Measurements from ENCODE around the gene RBM12.

The RBM12 gene

DNA sequence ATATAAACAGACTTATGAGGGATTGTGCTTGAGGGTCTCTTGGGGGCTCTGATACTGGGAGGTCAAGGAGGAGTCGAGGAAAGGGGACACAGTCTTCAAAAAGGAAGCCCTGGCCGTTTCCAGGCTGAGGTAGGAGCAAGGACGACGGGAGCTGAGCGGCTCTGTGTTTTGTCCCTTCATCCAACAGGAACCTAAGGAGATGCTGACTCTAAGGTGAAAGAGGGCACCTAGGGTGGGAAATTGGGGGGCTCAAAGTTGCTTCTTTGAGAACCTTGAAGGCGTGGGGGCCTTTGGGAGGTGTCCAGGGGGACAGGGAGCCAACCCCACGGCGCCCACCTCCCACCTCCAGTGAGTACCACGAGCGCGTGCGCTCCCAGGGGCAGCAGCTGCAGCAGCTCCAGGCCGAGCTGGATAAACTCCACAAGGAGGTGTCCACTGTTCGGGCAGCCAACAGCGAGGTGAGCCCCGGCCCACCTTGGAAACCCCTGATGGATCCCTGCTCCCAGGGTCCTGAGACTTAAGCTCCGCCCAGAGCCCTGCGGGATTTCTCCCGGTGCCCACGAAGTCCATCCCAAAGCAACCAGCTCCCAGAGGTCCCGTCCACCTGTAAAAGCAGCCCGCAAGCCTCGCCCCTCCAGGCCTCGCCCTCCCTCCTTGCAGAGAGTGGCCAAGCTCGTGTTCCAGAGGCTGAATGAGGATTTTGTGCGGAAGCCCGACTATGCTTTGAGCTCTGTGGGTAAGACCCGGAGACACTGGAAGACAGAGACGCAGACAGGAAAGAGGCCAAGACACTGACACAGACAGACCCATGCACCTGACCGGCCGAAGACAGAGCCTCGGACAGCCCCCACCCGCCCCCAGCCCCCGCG is 46.2 kb downstream of the RBM12 start:
- DNase-seq, result peak; percentile 44

DNA sequence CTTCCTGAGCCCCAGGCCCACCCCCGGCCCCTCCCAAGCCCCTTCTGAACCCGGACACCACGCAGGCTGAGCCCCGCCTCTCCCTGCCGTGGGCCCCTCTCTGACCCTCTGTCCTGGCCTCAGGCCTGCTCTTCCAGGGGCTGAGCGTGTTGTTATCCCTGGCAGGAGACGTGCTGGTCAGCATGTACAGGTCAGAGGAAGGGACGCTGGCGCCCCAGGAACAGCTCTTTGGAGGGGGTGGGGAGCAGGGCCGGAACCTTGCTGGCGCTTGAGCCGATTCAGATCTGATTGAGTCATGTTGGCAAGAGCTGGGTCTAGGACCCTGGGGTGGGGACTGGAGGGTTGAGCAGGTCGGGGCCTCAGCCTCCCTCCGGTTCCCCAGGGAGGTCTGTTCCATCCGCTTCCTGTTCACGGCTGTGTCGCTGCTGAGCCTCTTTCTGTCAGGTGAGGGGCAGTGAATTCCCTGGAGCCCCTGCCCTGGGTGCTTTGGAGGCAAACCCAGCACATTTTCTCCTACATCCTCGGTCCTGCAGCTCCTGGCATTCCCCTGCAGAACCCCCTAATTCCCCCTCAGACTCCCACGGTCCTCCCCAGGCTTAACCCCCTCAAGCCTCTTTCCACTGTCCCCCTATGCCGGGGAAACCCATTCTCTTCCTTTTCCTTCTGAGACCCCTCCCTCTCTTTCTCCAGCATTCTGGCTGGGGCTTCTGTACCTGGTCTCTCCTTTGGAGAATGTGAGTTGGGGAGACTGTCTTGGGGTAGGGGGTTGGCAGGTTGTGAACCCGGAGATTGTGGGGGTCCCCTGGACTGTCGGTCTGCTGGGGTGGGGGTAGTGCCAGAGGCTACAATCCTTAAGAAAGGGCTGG is 47.1 kb downstream of the RBM12 start:
- peak; percentile 63 for DNase-seq

DNA sequence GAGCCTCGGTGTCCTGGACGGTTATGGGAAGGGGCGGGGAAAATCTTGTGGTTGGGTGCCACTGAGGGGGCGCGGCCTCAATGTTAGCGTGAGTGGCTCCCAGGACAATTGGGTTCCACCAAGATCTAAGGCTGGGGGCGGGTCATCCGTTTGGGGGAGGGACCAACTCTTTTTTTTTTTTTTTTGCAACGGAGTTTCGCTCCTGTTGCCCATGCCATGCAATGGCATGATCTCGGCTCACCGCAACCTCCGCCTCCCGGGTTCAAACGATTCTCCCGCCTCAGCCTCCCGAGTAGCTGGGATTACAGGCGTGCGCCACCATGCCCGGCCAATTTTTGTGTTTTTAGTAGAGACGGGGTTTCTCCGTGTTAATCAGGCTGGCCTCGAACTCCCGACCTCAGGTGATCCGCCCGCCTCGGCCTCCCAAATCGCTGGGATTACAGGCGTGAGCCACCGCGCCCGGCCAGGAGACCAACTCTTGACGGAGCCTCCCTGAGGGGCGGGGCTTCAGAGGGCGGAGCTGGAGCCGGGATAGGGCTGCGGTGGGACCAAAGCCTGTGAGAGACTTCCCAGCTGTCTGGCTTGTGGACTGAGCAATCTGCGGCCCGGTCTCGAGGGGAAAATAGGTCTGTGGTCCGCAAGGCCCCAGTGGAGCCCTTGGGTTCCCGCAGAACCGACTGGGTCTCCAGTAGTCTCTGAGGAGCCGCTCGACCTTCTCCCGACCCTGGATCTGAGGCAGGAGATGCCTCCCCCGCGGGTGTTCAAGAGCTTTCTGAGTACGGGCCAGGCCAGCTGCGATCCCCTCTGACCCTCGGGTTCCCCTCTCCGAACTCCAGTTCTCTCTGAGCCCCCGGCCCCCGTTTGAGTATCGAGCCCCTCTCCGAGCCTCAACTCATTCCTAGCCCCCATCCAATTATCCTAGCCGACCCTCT is 48.0 kb downstream of the RBM12 start:
- DNase-seq, result peak; percentile 68

DNA sequence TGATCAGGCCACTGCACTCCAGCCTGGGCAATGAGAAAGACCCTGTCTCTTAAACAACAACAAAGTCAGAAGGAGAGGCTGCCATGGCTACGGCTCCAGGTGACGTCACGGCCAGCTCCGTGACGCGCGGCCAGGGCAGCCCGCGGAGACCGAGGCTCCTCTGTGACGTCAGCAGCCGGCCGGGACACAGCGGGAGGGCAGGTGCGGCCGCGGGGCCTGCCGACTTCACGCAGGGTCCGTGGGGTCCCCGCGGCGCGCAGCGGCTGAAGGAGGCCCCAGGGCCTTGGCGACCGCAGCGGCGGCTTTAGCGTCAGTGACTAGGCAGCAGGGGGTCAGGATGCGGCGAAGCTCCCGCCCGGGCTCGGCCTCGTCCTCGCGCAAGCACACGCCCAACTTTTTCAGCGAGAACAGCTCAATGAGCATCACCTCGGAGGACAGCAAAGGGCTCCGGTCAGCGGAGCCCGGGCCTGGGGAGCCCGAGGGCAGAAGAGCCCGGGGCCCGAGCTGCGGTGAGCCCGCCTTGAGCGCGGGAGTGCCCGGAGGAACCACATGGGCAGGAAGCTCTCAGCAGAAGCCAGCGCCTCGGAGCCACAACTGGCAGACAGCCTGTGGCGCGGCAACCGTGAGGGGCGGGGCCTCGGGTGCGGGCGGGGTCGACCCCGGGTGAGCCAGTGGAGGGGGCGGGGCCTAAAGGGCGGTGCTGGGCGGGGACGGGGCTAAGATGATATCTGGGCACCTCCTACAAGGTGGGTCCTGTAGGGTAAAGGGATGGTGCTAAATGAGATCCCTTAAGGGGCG is 48.8 kb downstream of the RBM12 start, which contains the start of gene SPAG4:
Gene SPAG4 (plus strand): TSS at position 163 of the 798 bp plus-strand sequence. CDS start 175 bp downstream, at position 338.
- DNase-seq, result peak; percentile 100

- no peak for DNase-seq
Observed at GRCh38 chr20:35611482-35611881, 53.2 kb downstream of the RBM12 start.

DNA sequence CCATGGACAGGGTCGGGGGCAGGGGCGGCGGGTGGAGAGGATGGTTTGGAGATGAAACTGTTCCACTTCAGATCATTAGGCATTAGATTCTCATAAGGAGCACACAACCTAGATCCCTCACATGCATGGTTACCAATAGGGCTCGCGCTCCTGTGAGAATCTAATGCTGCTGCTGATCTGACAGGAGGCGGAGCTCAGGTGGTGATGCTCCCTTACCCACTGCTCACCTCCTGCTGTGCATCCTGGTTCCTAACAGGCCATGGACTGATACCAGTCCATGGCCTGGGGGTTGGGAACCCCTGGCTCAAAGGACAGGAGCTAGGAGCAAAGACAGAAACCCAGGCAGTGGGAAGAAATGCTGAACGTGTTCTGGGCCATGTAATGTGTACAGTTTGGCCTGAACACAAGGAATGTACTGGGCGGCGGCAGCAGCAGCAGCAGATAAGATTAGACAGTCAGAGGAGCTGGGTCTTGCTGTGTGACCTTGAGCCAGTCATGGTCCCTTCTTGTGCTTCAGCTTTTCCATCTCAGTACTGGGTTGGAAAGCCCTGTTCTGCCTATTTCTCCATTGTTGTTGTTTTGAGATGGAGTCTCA is 53.8 kb downstream of the RBM12 start:
- DNase-seq, result no peak

DNA sequence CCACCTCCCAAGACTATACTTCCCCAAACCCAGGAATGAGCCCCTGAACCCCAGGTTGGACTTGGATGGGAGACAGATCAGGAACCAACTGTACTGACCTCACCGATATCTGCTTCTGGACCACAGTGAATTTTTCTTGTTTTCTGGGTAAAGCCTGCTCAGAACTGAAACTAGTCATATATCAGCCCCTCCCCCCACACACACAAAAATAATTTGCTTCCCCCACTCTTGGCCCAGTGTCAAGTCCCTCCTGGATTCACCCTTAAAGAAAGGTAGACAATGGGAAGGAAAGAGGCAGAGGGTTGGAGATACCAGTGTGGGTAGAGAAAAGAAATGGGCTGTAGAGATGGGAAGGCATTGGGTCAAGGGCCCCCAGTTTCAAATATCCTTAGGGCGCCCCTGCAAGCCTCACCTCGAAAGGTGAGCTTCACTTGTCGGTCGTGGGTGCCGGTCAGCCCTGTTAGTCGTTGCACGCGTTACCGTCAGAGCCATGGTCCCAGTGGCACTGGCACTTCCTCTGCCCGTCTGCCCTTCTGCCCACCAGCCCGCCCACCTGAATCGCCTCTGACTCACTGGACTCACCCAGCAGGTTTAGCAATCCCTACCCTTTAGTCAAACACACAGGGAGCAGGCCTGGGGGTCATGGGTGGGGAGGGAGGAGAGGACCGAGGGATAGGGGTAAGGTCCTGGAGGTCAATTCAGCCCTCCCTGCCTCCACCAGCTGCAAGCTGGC is 57.5 kb downstream of the RBM12 start:
- no peak for DNase-seq

DNA sequence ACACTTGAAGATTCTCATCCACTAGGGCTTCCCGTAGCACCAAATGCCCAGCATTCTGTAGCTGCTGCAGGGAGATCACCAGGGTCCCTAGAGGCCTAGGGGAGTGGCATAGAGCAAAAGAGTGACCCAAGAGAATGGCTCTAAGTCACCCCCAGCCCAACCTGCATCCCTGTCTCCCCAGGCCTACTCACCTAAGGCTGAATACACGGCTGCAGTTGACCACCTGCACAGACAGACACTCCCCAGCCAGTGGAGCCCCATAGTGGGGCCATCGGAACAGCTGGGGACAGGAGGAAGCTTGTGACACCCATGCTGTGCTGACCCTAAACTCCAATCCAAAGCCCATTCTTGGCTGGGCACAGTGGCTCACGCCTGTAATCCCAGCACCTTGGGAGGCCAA is 58.6 kb downstream of the RBM12 start:
- no peak for DNase-seq

- peak; percentile 22 for DNase-seq
Observed at GRCh38 chr20:35604449-35604747, 60.3 kb downstream of the RBM12 start.

DNA sequence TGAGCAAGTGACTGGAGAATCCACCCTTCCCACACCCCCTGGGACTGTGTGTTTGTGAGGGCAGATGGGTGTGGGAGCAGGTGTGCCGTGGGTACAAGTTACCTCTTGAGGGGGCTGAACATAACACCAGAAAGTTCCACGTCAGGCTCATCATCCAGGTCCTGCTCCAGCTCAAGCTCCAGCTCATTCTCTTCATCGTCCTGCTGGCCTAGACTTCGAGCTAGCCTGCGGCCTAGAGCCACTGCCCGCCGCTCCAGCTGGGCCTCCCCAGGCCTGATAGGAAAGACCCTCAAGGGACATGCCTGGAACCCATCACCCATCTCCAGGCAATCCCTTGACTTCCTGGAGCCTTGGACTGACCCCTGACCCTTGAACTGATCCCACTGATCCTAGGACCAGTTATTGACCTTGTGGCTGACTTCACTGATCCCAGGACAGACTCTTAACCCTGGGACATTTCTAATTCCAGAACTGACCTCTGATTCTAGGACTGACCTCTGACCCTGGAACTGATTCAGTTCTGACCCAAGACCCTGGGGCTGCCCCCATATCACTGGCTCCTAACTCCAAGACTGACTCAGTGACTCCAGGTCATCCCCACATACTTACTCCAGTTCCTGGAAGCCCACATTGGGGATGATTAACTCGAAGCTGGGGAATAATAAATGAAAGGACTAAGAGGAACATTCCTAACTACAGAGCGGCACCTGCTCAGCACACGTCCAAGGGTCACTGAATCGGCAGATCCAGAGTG is 60.8 kb downstream of the RBM12 start:
- DNase-seq, result no peak

- DNase-seq, result no peak
Observed at GRCh38 chr20:35602851-35603495, 61.7 kb downstream of the RBM12 start.

DNA sequence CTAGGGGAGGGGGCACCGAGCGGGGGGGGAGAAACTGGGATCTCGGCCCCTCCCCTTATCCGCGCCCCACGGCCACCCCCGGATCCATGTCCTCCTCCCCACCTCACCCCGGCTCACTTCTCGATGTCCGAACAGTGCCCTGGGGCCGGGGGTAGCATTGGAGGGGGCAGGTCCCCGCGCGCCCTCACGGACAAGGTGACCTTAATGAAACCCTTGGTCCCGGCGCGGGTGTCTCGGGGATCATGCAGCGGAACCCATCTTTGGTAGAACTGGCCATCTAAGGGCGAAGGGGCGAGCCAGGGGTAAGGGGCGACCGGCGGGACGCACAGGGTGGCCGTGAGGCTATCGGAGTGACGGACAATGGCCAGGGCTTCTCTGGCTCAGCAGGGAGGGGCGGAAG is 62.7 kb downstream of the RBM12 start:
- DNase-seq, result no peak

DNA sequence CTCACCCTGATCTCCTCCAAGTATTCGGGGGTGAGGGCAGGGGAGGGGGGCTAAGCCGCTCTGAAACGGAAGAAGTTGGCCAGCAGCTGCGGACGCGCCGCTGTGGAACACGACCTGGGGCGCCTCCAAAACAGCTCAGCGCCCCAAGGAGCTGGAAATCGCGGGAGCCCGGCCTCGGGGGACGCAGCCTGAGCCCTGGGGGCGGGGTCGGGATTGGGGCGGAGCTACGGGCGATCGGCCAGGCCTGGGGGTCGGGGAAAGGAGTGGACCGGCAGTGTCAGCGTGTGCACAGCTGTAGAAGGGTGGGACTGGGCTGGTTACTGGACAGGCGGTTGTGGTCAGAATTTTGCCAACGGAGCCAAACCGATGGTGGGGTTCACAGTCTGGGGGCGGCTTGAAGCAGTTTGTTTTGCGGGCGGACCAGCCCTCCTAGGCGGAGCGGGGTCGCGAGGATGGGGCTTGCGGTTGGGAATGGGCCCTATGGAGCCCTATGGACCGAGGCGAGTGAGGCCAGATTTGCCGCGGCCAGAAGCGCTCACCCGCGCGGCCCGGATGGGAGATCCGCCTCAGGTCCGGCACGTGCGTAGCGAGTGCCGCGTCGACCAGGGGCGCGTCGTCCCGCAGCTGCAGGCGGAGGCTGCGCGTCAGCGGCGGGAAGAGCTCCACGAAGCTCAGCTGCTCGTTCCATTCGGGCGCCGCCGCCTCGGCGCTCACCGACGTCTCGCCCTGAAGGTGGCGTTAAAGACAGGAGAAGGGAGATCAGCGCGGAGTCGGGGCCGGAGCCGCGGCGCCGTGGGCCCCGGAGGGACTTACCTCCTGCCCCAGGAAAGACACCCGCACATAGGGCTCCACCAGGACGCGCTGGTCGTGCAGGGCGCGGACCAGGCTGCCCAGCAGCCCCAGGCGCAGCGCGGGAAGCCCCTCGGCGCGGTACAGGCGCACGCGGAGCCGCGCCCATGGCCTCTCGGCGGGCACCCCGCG is 63.4 kb downstream of the RBM12 start:
- peak; percentile 85 for DNase-seq

DNA sequence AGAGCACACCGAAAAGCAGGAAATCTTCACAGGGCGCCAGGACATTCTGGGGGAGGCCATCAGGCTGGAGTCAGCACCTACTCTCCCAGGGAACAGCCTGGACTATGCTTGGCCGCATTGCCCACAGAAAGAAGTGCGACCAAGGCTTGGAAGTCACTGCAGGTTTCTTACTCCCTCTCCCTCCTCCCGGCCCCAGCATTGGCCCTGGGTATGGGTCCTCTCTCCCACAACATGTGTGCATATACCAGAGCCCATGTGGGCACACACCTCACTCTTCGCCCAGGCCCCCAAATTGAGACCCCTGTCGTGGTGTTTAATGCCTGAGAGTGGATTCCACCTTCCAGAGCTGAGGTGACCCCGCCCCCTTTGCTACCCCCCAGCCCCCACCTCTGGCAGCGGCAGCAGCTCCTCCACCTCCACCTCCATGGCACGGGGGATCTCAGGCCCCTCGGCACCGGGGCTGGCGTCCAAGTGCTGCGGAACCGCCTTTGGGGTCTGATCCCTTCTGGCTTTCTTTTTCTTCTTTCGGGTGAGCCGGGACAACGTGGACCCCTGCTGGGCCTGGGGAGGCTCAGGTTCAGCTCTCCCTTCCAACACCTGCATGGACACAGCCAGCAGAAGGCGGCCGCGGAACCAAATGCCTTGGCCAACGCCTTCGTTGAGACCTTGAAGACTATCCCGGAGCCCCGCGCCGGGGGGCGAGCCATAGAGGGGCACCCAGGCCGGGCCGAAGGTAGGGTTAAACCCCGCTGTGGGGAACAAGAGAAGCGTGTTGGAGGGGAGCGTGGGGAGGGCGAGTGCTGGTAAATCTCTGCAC is 64.3 kb downstream of the RBM12 start:
- DNase-seq, result no peak

- DNase-seq, result no peak
Observed at GRCh38 chr20:35599776-35600120, 65.0 kb downstream of the RBM12 start.

All from activated CD4-positive, alpha-beta T cell treated with anti-CD3 and anti-CD28 coated beads, Interleukin-2, Interleukin-6, amounts not matched to agents 100 ng/mL and 50 ng/mL, durations not matched to agents 16 hours and 8 hours (primary cell).